GM12878 (cell line): ENCODE measurements around the gene PCAT6. TPM values are rescaled to one million over a fixed set of nuclear protein-coding genes. Genes with fewer than 3 reads are reported as not detected.

Source experiments
- ATAC-seq: fragments of 200-7000 bp; cut with Tn5 transposase; 3 replicates; pipeline ENCODE4 v1.9.1; 2020; ENCODE audit warnings: mild to moderate bottlenecking, moderate library complexity
- BruUV-seq: library from RNA; stranded (reverse); fragments of 400-500 nt; replicated peaks from 2 replicates; lab custom pipeline; 2021; lab: Mats Ljungman, UMichigan
- CTCF ChIA-PET: fragments of 300-600 bp; sonication (Branson Sonifier 250); formaldehyde crosslinking; extraction: SDS; loops from one replicate; lab custom pipeline; 2021; ENCODE audit warnings: inconsistent platforms; lab: Yijun Ruan, JAX
- POLR2A ChIA-PET: fragments of 350-600 bp; formaldehyde crosslinking; extraction: SDS; loops from one replicate; lab custom pipeline; 2021; ENCODE audit warnings: inconsistent platforms; lab: Charles Lee
- RAD21 ChIA-PET: fragments of 300-600 bp; sonication (Branson Sonifier 250); formaldehyde crosslinking; loops from one replicate; lab custom pipeline; 2023; ENCODE audit warnings: antibody characterized with exemption; ENCODE audit not compliant: unreplicated experiment; lab: Charles Lee
- SMC1A ChIA-PET: fragments of 300-600 bp; sonication (Branson Sonifier 250); formaldehyde crosslinking; loops from one replicate; lab custom pipeline; 2023; ENCODE audit not compliant: unreplicated experiment, uncharacterized antibody; lab: Charles Lee
- DNase-seq: peaks from one replicate; pipeline ENCODE4 v3.0.0-alpha.2; 2011; ENCODE audit warnings: low read depth, low spot score
- FAIRE-seq: peaks from 3 replicates; lab custom pipeline; 2011; peaks lifted over from hg19 to GRCh38; lab: Jason Lieb, UNC
- H2AFZ ChIP-seq: 2 replicates; pipeline ENCODE4 v1.6.0; 2011; ENCODE audit warnings: low read depth, low read length, control low read depth; ENCODE audit not compliant: control insufficient read depth
- H3K27ac ChIP-seq: 2 replicates; pipeline ENCODE4 v1.5.1; 2011; ENCODE audit warnings: control low read depth; ENCODE audit not compliant: control insufficient read depth, insufficient read depth
- H3K27me3 ChIP-seq, 2 experiments: replicated peaks in 1 of 2; 2 replicates each; pipeline versions ENCODE4 v1.6.0 to v1.6.1; 2011; ENCODE audit warnings: low read length in 1 of 2; ENCODE audit not compliant: control insufficient read depth in 2 of 2, insufficient read depth in 2 of 2
- H3K36me3 ChIP-seq, 2 experiments: 2 replicates each; pipeline ENCODE4 v1.5.1; 2011; ENCODE audit warnings: low read length in 1 of 2; ENCODE audit not compliant: control insufficient read depth in 2 of 2, insufficient read depth in 2 of 2
- H3K4me1 ChIP-seq: 2 replicates; pipeline ENCODE4 v1.6.1; 2011; ENCODE audit warnings: mild to moderate bottlenecking, low read length, moderate library complexity, mixed read lengths; ENCODE audit not compliant: control insufficient read depth, insufficient read depth
- H3K4me2 ChIP-seq: 2 replicates; pipeline ENCODE4 v1.6.0; 2011; ENCODE audit warnings: control low read depth; ENCODE audit not compliant: control insufficient read depth, insufficient read depth
- H3K4me3 ChIP-seq: fragments of 200-600 bp; sonication (generic); 2 replicates; pipeline ENCODE4 v1.5.1; 2016
- H3K79me2 ChIP-seq: 2 replicates; pipeline ENCODE4 v1.6.0; 2011; ENCODE audit warnings: low read length; ENCODE audit not compliant: control insufficient read depth, insufficient read depth
- H3K9ac ChIP-seq: 2 replicates; pipeline ENCODE4 v1.8.0; 2011; ENCODE audit warnings: low read length, control low read depth, mixed read lengths; ENCODE audit not compliant: control insufficient read depth, insufficient read depth
- H3K9me3 ChIP-seq: replicated peaks from 3 replicates; pipeline ENCODE4 v1.5.1; 2011; ENCODE audit warnings: mild to moderate bottlenecking, low read length; ENCODE audit not compliant: control insufficient read depth, insufficient read depth
- H4K20me1 ChIP-seq: 2 replicates; pipeline ENCODE4 v1.6.0; 2011; ENCODE audit not compliant: control insufficient read depth, insufficient read depth
- BRCA1 ChIP-seq: IDR thresholded peaks from 2 replicates; pipeline ENCODE4 v1.6.1; 2011; ENCODE audit warnings: low read depth, low read length, improper control_type of control experiment
- CBX3 ChIP-seq: fragments of 200-600 bp; sonication (generic); IDR thresholded peaks from 2 replicates; pipeline ENCODE4 v1.6.1; 2016; ENCODE audit warnings: low read depth, borderline replicate concordance
- DPF2 ChIP-seq: fragments of 450-650 bp; IDR thresholded peaks from 2 replicates; pipeline ENCODE4 v1.6.1; 2017; ENCODE audit warnings: mild to moderate bottlenecking
- FOS ChIP-seq: IDR thresholded peaks from 3 replicates; pipeline ENCODE4 v1.6.1; 2011; ENCODE audit warnings: borderline replicate concordance; ENCODE audit not compliant: insufficient read length; ENCODE audit errors: extremely low read depth
- GATAD2B ChIP-seq: fragments of 450-650 bp; conservative IDR thresholded peaks from 2 replicates; pipeline ENCODE4 v1.6.1; 2017; ENCODE audit warnings: low read depth, mild to moderate bottlenecking, moderate library complexity
- HCFC1 ChIP-seq: fragments of 150-350 bp; IDR thresholded peaks from 2 replicates; pipeline ENCODE4 v1.6.1; 2014; ENCODE audit warnings: low read length
- MEF2B ChIP-seq: fragments of 450-650 bp; IDR thresholded peaks from 2 replicates; pipeline ENCODE4 v1.6.1; 2018; ENCODE audit warnings: mild to moderate bottlenecking, moderate library complexity; ENCODE audit not compliant: partially characterized antibody, poor library complexity, severe bottlenecking
- NFYA ChIP-seq: IDR thresholded peaks from 2 replicates; pipeline ENCODE4 v1.6.1; 2011; ENCODE audit warnings: low read depth, mild to moderate bottlenecking, low read length, improper control_type of control experiment, borderline replicate concordance
- NR2C1 ChIP-seq: fragments of 450-650 bp; IDR thresholded peaks from 2 replicates; pipeline ENCODE4 v1.6.1; 2017; ENCODE audit warnings: antibody characterized with exemption, mild to moderate bottlenecking, moderate library complexity
- NR2F1 ChIP-seq: fragments of 450-650 bp; conservative IDR thresholded peaks from 2 replicates; pipeline ENCODE4 v1.6.1; 2017; ENCODE audit warnings: mild to moderate bottlenecking
- PAX8 ChIP-seq: fragments of 450-650 bp; IDR thresholded peaks from 2 replicates; pipeline ENCODE4 v1.6.1; 2017; ENCODE audit warnings: mild to moderate bottlenecking, moderate library complexity
- RB1 ChIP-seq: fragments of 450-650 bp; formaldehyde crosslinking; IDR thresholded peaks from 2 replicates; pipeline ENCODE4 v1.6.1; 2017; ENCODE audit warnings: mild to moderate bottlenecking, borderline replicate concordance
- SMAD5 ChIP-seq: IDR thresholded peaks from 2 replicates; pipeline ENCODE4 v1.6.1; 2016; ENCODE audit warnings: antibody characterized with exemption, low read depth
- TBL1XR1 ChIP-seq: IDR thresholded peaks from 2 replicates; pipeline ENCODE4 v1.6.1; 2012; ENCODE audit warnings: low read depth, low read length, improper control_type of control experiment
- TCF12 ChIP-seq: IDR thresholded peaks from 2 replicates; pipeline ENCODE4 v1.6.1; 2011; ENCODE audit warnings: low read depth, mild to moderate bottlenecking, low read length
- ZNF384 ChIP-seq: IDR thresholded peaks from 2 replicates; pipeline ENCODE4 v1.6.1; 2012; ENCODE audit warnings: low read depth, mild to moderate bottlenecking, low read length, improper control_type of control experiment, borderline replicate concordance
- WGBS: methylation state at CpG from one replicate; pipeline ENCODE4 v1.1.6; 2016; ENCODE audit warnings: low lambda C conversion rate; ENCODE audit not compliant: insufficient replicate concordance, insufficient coverage; ENCODE audit errors: missing lambda C conversion rate; 5-methylcytosine and 5-hydroxymethylcytosine counted together
- in situ Hi-C: fragments of 300-500 bp; cut with MboI; formaldehyde crosslinking; loops from 9 replicates; pipeline ENCODE4 v1.14.3; 2018; ENCODE audit warnings: mixed read lengths
- intact Hi-C: fragments of 100-400 bp; cut with micrococcal nuclease; formaldehyde crosslinking; loops from one replicate; pipeline ENCODE4 v1.14.2; 2022; ENCODE audit not compliant: unreplicated experiment
- polyA plus RNA-seq, 11 experiments: library from polyadenylated mRNA; depleted of rRNA in 4 of 11; unstranded in 6 of 11; stranded (reverse) in 5 of 11; fragments of >200 nt; fragmentation: Nextera tagmentation in 4 of 11; fragmentation: Illumina TruSeq in 1 of 11; extraction: Ambion mirVana in 4 of 11; extraction: Trizol in 1 of 11; gene quantifications; 1 replicate in 1 of 11; 2 replicates in 10 of 11; pipeline versions ENCODE4 v1.2.1 to v1.2.3, GENCODE V29; 2011 to 2016; ENCODE audit warnings: inconsistent platforms in 2 of 11, missing spikeins in 2 of 11, low read depth in 1 of 11
- total RNA-seq, 4 experiments: library from RNA; depleted of rRNA in 3 of 4; stranded (reverse); fragments of >200 nt in 3 of 4; fragmentation: Illumina TruSeq in 1 of 4; extraction: Trizol in 1 of 4; gene quantifications; 2 replicates each; pipeline versions ENCODE4 v1.2.1 to v1.2.3, GENCODE V29; 2013 to 2021
- TF ChIP-seq, protein P1 (sequence below): IDR thresholded peaks from 2 replicates; pipeline ENCODE4 v1.6.1; 2011; ENCODE audit warnings: low read depth, low read length, improper control_type of control experiment, borderline replicate concordance
- TF ChIP-seq, protein P2 (sequence below): fragments of 450-650 bp; IDR thresholded peaks from 2 replicates; pipeline ENCODE4 v1.6.1; 2016; ENCODE audit warnings: mild to moderate bottlenecking
- TF ChIP-seq, protein P3 (sequence below): IDR thresholded peaks from 2 replicates; pipeline ENCODE4 v1.6.1; 2011; ENCODE audit warnings: borderline replicate concordance, low read depth, mild to moderate bottlenecking, moderate library complexity, low read length; ENCODE audit not compliant: insufficient read depth, poor library complexity, severe bottlenecking

The PCAT6 gene
- total and polyA plus RNA-seq, 10 of the 15 experiments (the other 5 are each of a cell fraction or from before 2014, with no cell fraction given): 0.16 to 0.83 (median 0.48) TPM; not detected in 4

DNA sequence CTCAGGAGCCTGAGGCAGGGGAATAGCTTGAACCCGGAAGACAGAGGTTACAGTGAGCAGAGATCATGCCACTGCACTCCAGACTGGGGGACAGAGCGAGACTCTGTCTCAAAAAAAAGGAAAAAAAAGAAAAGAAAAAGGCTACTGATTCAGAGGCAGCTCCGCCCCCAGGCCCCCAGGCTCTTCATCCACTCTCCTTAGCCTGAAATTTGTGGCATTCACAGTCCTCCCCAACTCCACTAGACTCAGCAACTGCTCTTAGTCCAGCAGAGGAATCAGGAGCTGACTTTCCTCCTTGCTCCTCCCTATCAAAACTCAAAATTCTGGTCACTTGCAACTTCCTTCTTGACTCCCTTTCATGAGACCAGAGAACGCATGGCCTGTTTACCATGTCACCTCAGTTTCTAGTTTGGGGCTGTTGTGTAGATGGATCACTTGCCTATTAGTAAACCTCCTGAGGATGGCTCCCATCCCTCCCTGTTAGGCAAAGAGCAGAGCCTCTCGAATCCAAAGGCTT is 27.1 kb downstream of the PCAT6 start:
- intact Hi-C loops (no loop called here), in situ Hi-C loops (no loop called here)
- no peaks in the 10 kb centered on the region for H3K9me3 ChIP-seq
- WGBS: 24% methylated on average over 4 of the region's 5 CpGs
- no peaks in the 10 kb centered on the region for H3K79me2 ChIP-seq
- H2AFZ ChIP-seq: no peak overlapping the region
- H4K20me1 ChIP-seq: no peaks in the 10 kb centered on the region
- peaks cover 10% of the 10 kb centered on the region for H3K4me1 ChIP-seq
- ATAC-seq (no peak), DNase-seq (no peak), FAIRE-seq (no peak)
- ChIA-PET RAD21 (no interaction called here), SMC1A (interaction anchor here (1.4 kb wide), 1 partner anchor 12 kb away, joined by 4 read pairs; no protein-coding TSS in a partner anchor), CTCF (no interaction called here), POLR2A (no interaction called here)
- TF ChIP-seq NFYA (no peak), HCFC1 (no peak), SMAD5 (no peak), TCF12 (no peak), CBX3 (no peak), FOS (no peak), RB1 (no peak), DPF2 (no peak), ZNF384 (no peak), BRCA1 (no peak), NR2F1 (no peak), TBL1XR1 (no peak), NR2C1 (no peak), PAX8 (no peak), GATAD2B (no peak), MEF2B (no peak)
- TF ChIP-seq, protein P1, sequence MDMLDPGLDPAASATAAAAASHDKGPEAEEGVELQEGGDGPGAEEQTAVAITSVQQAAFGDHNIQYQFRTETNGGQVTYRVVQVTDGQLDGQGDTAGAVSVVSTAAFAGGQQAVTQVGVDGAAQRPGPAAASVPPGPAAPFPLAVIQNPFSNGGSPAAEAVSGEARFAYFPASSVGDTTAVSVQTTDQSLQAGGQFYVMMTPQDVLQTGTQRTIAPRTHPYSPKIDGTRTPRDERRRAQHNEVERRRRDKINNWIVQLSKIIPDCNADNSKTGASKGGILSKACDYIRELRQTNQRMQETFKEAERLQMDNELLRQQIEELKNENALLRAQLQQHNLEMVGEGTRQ: no peak
- TF ChIP-seq, protein P2, sequence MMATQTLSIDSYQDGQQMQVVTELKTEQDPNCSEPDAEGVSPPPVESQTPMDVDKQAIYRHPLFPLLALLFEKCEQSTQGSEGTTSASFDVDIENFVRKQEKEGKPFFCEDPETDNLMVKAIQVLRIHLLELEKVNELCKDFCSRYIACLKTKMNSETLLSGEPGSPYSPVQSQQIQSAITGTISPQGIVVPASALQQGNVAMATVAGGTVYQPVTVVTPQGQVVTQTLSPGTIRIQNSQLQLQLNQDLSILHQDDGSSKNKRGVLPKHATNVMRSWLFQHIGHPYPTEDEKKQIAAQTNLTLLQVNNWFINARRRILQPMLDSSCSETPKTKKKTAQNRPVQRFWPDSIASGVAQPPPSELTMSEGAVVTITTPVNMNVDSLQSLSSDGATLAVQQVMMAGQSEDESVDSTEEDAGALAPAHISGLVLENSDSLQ: no peak
- TF ChIP-seq, protein P3, sequence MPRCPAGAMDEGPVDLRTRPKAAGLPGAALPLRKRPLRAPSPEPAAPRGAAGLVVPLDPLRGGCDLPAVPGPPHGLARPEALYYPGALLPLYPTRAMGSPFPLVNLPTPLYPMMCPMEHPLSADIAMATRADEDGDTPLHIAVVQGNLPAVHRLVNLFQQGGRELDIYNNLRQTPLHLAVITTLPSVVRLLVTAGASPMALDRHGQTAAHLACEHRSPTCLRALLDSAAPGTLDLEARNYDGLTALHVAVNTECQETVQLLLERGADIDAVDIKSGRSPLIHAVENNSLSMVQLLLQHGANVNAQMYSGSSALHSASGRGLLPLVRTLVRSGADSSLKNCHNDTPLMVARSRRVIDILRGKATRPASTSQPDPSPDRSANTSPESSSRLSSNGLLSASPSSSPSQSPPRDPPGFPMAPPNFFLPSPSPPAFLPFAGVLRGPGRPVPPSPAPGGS: no peak
- H3K4me2 ChIP-seq: no peak overlapping the region
- no peaks in the 10 kb centered on the region for H3K27me3 ChIP-seq
- no peak overlapping the region for H3K4me3 ChIP-seq
- H3K36me3 ChIP-seq: no peaks in the 10 kb centered on the region
- H3K27ac ChIP-seq: no peak overlapping the region
- H3K9ac ChIP-seq: no peak overlapping the region
- no TSS peak for BruUV-seq
